NCI-H2081 (cell line): ENCODE results near the gene RBM43.

Experiments used
- DNase-seq, 2 experiments: peaks; one replicate each; lab custom pipeline; 2025; lab: John Stamatoyannopoulos, UW

RBM43 gene

GRCh38 chr2:151217343-151217742 lies 44.3 kb downstream of the RBM43 start:
- no peak for DNase-seq

GRCh38 chr2:151207100-151207499 lies 54.6 kb downstream of the RBM43 start:
- no peak for DNase-seq

DNA sequence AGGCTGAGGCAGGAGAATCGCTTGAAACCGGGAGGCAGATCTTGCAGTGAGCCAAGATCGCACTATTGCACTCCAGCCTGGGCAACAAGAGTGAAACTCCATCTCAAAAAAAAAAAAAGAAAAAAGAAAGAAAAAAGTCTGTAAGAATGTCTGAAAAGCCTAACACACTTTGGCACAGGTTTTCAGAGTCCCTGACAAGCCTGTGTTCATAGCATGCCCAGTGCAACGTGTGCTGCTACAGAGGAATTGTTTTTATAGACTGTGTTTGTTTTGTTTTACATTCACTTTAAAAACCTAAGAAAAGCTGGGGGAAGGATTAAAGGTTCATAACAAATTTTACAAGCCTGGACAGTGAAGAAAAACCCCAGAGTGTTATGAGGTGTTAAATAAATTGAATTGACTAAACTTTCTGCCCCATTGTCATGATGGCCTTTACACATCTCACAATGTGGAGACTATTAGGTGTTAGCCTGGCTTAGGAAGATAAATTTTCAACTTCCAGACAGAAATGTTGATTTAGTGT lies 55.2 kb downstream of the RBM43 start:
- no peak for DNase-seq

DNA sequence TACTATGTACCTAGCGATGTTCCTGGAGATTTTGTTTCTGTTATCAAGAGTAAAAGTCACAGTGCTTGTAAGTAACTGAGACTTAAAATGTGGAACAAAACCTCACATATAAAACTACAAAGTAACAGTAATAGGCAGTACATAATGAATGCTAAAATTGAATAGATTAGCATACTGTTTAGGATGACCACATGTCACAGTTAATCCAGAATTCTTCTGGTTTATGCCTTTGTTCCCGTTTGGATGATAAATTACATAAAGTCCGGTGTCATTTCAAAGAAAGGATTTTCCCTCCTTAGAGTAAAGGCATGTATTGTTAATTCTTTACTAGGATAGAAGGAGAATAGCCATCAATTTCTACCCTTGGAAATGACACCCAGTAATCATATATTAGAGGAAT lies 56.1 kb downstream of the RBM43 start:
- DNase-seq = no peak

DNA sequence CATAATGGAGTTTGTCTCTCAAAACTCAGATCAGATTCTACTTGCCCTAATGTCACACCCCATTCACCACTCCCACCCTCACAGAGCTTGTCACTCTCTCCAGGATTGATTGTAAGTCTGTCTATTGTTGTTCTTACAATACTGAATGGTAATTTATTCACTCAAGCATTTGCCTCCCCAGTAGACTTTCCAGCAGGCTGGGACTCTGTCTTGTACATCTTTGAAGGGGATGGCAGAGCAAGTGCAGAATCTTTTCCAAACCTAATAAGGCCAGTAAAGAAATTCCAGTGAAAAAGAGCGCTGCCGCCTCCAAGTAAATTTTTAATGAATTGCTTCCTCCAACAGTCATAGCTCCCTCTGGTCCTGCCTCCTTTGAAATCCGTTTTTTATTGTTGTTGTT lies 56.9 kb downstream of the RBM43 start:
- DNase-seq = no peak

DNA sequence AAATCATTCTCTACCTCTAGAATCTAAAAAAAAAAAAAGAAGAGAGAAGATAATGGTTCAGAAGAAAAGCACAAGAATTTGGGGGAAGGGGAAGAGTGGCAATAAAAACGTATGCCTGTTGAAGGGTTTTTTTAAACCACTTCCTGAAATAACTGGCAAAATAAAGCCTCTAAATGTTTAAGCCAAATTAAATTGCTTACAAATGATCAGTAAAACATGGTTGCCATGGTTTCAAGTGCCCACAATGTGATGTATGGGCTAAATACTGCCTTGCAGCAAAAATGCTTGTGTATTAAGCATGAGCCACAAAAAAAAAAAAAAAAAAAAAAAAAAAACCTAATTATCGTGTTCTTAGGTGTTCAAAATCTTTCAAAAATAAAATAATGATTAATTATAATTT lies 60.8 kb downstream of the RBM43 start:
- no peak for DNase-seq

DNA sequence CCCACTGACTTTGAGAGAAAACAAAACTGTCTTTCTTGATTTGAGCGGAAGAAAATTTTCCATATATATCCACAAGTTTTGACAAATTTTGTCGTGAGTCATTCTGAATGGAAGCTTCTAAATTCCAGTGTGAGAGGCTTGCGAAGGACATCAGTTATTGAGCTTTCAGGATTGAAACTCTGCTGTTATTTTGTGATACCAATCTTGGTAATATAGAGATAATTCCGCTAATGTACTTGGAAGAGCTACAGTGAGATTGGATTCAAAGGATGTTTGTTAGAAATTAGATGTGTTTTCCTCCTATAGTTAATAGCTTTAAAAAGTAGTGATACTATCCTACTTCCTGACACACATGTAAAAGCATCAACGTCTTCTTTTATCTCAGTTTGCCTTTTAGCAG lies 61.4 kb downstream of the RBM43 start:
- DNase-seq = no peak

GRCh38 chr2:151198645-151199044 lies 63.0 kb downstream of the RBM43 start:
- DNase-seq = no peak
